ENCODE data around the gene KRTAP12-3.

DNA sequence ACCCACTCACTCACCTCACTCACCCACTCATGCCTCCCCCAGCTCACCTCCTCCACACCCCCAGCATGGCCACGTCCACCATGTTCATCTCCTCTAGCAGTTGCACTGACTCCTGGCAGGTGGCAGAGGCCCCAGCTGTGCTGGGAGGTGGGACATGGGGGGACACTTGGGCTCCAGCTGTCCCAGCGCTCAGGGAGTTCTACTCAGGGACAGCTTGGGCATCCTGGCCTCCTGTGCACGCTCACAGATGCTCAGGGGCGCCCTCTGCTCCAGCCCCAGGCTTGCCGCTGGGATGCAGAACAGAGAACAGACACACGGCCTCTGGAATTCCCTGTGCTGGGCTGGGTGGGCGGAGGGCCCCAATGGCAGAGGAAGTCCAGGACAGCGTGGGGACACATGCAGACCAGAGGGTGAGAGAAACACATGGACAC is 40.6 kb upstream of the KRTAP12-3 start:
- no peak for TF ChIP-seq POLR2AphosphoS5 (IDR thresholded peaks at IDR 0.05)
- no peak for TF ChIP-seq CTCF (IDR thresholded peaks at IDR 0.05 in 8 of 11, conservative IDR thresholded peaks at IDR 0.05 in 3 of 11)
